HepG2 (cell line): ENCODE data around the gene MEIS3. TPM values are rescaled to one million over a fixed set of nuclear protein-coding genes. Genes with fewer than 3 reads are reported as not detected.
A peak's percentile ranks its signal among the peaks of the same experiment; 100 is the strongest.

Experiments
- ARNT2 ChIP-seq: sonication (generic); formaldehyde crosslinking; IDR thresholded peaks from 2 replicates; pipeline ENCODE4 v1.8.0; 2022; ENCODE audit warnings: mild to moderate bottlenecking, low read depth, missing genetic modification reagents, moderate library complexity
- CBFB ChIP-seq: sonication (generic); formaldehyde crosslinking; IDR thresholded peaks from 2 replicates; pipeline ENCODE4 v1.4.0; 2020; ENCODE audit warnings: missing genetic modification reagents
- CC2D1A ChIP-seq: sonication (generic); formaldehyde crosslinking; IDR thresholded peaks from 2 replicates; pipeline ENCODE4 v1.8.1; 2023; ENCODE audit warnings: mild to moderate bottlenecking, missing genetic modification reagents
- HMG20A ChIP-seq: IDR thresholded peaks from 2 replicates; pipeline ENCODE4 v1.6.1; 2016; ENCODE audit warnings: borderline replicate concordance
- MIER3 ChIP-seq: IDR thresholded peaks from 2 replicates; pipeline ENCODE4 v1.6.1; 2016; ENCODE audit warnings: missing compliant biosample characterization, borderline replicate concordance
- NRL ChIP-seq: sonication (generic); formaldehyde crosslinking; IDR thresholded peaks from 2 replicates; pipeline ENCODE4 v1.5.0; 2020; ENCODE audit warnings: missing genetic modification reagents, mild to moderate bottlenecking, moderate library complexity, borderline replicate concordance
- RAD21 ChIP-seq: fragments of 450-650 bp; formaldehyde crosslinking; IDR thresholded peaks from 2 replicates; pipeline ENCODE4 v1.5.0; 2020; ENCODE audit warnings: mild to moderate bottlenecking
- REL ChIP-seq: sonication (generic); formaldehyde crosslinking; conservative IDR thresholded peaks from 2 replicates; pipeline ENCODE4 v1.8.0; 2022; ENCODE audit warnings: mild to moderate bottlenecking, missing genetic modification reagents, moderate library complexity
- SAP130 ChIP-seq: IDR thresholded peaks from 2 replicates; pipeline ENCODE4 v1.6.1; 2016; ENCODE audit warnings: low read depth
- SOX13 ChIP-seq, 3 experiments: fragments of 450-650 bp in 1 of 3; sonication (generic) in 1 of 3; formaldehyde crosslinking in 1 of 3; IDR thresholded peaks in 2 of 3; conservative IDR thresholded peaks in 1 of 3; 2 replicates each; pipeline versions ENCODE4 v1.5.0 to v1.6.1; 2016 to 2020; ENCODE audit warnings: antibody characterized with exemption in 1 of 3, mild to moderate bottlenecking in 1 of 3, missing compliant biosample characterization in 1 of 3, missing genetic modification reagents in 1 of 3, moderate library complexity in 1 of 3
- STAG1 ChIP-seq: sonication (generic); formaldehyde crosslinking; IDR thresholded peaks from 2 replicates; pipeline ENCODE4 v1.4.0; 2020; ENCODE audit warnings: missing genetic modification reagents
- TARDBP ChIP-seq: sonication (generic); formaldehyde crosslinking; IDR thresholded peaks from 2 replicates; pipeline ENCODE4 v1.8.0; 2022; ENCODE audit warnings: mild to moderate bottlenecking, missing genetic modification reagents
- THAP11 ChIP-seq: IDR thresholded peaks from 2 replicates; pipeline ENCODE4 v1.6.1; 2016; ENCODE audit warnings: missing biosample characterization, missing genetic modification reagents
- THAP8 ChIP-seq: sonication (generic); formaldehyde crosslinking; IDR thresholded peaks from 2 replicates; pipeline ENCODE4 v1.5.1; 2020; ENCODE audit warnings: missing genetic modification reagents, mild to moderate bottlenecking, borderline replicate concordance
- ZBTB33 ChIP-seq: sonication (generic); formaldehyde crosslinking; IDR thresholded peaks from 2 replicates; pipeline ENCODE4 v1.4.0; 2020; ENCODE audit warnings: missing genetic modification reagents
- ZMYM4 ChIP-seq: sonication (generic); formaldehyde crosslinking; IDR thresholded peaks from 2 replicates; pipeline ENCODE4 v1.8.1; 2023; ENCODE audit warnings: mild to moderate bottlenecking, missing genetic modification reagents
- ZNF430 ChIP-seq: sonication (generic); formaldehyde crosslinking; IDR thresholded peaks from 2 replicates; pipeline ENCODE4 v1.9.0; 2021; ENCODE audit warnings: mild to moderate bottlenecking, missing genetic modification reagents
- ZNF501 ChIP-seq: sonication (generic); formaldehyde crosslinking; IDR thresholded peaks from 2 replicates; pipeline ENCODE4 v1.5.1; 2020; ENCODE audit warnings: mild to moderate bottlenecking, moderate library complexity, missing genetic modification reagents
- ZNF510 ChIP-seq: sonication (generic); formaldehyde crosslinking; IDR thresholded peaks from 2 replicates; pipeline ENCODE4 v1.4.0; 2020; ENCODE audit warnings: low read depth, mild to moderate bottlenecking, missing genetic modification reagents
- ZNF572 ChIP-seq: sonication (generic); formaldehyde crosslinking; IDR thresholded peaks from 2 replicates; pipeline ENCODE4 v1.5.1; 2020; ENCODE audit warnings: mild to moderate bottlenecking, missing genetic modification reagents
- ZNF574 ChIP-seq: sonication (generic); formaldehyde crosslinking; IDR thresholded peaks from 2 replicates; pipeline ENCODE4 v1.4.0; 2020; ENCODE audit warnings: missing genetic modification reagents
- ZNF615 ChIP-seq: sonication (generic); formaldehyde crosslinking; IDR thresholded peaks from 2 replicates; pipeline ENCODE4 v1.5.0; 2020; ENCODE audit warnings: mild to moderate bottlenecking, missing genetic modification reagents, borderline replicate concordance
- ZNF619 ChIP-seq: sonication (generic); formaldehyde crosslinking; IDR thresholded peaks from 2 replicates; pipeline ENCODE4 v1.4.0; 2020; ENCODE audit warnings: mild to moderate bottlenecking, missing genetic modification reagents
- ZNF768 ChIP-seq: sonication (generic); formaldehyde crosslinking; IDR thresholded peaks from 2 replicates; pipeline ENCODE4 v1.4.0; 2020; ENCODE audit warnings: missing genetic modification reagents
- ZNF780A ChIP-seq: sonication (generic); formaldehyde crosslinking; IDR thresholded peaks from 2 replicates; pipeline ENCODE4 v1.8.0; 2022; ENCODE audit warnings: mild to moderate bottlenecking, missing genetic modification reagents, moderate library complexity
- ZNF816 ChIP-seq: sonication (generic); formaldehyde crosslinking; IDR thresholded peaks from 2 replicates; pipeline ENCODE4 v1.8.0; 2022; ENCODE audit warnings: missing genetic modification reagents, mild to moderate bottlenecking, borderline replicate concordance
- ZSCAN25 ChIP-seq: sonication (generic); formaldehyde crosslinking; IDR thresholded peaks from 2 replicates; pipeline ENCODE4 v1.8.0; 2022; ENCODE audit warnings: mild to moderate bottlenecking, missing genetic modification reagents
- polyA plus RNA-seq, 8 experiments: library from polyadenylated mRNA; depleted of rRNA in 3 of 8; stranded (reverse) in 7 of 8; unstranded in 1 of 8; fragments of >200 nt; fragmentation: Illumina TruSeq in 4 of 8; extraction: Trizol in 4 of 8; gene quantifications; 2 replicates each; pipeline versions ENCODE4 v1.2.1 to v1.2.3, GENCODE V29; 2011 to 2016; ENCODE audit warnings: low read depth in 4 of 8, missing spikeins in 1 of 8, mixed read lengths in 1 of 8; ENCODE audit not compliant: insufficient read depth in 1 of 8
- total RNA-seq, 5 experiments: library from RNA; depleted of rRNA; stranded (reverse); fragments of >200 nt; fragmentation: Illumina TruSeq; extraction: Trizol; gene quantifications; 2 replicates each; pipeline ENCODE4 v1.2.3, GENCODE V29; 2016; ENCODE audit warnings: low read depth in 1 of 5

MEIS3 gene
- total and polyA plus RNA-seq, 2 of the 13 experiments (the other 11 are each of a cell fraction or from before 2014, with no cell fraction given) = 0.09 to 0.70 TPM

GRCh38 chr19:47353307-47353712, 66.0 kb downstream of the MEIS3 start (continued):
- TF ChIP-seq TARDBP (CRISPR knock-in tag) (0 out of 2 replicates have a peak, but pooled peaks have one; percentile 50), RAD21 (CRISPR knock-in tag) (peak; percentile 46), ARNT2 (no peak), ZNF510 (CRISPR knock-in tag) (no peak), SAP130 (peak; percentile 80), ZNF780A (CRISPR knock-in tag) (0 out of 2 replicates have a peak, but pooled peaks have one; percentile 65), ZNF572 (0 out of 2 replicates have a peak, but pooled peaks have one; percentile 64), ZNF816 (CRISPR knock-in tag) (peak; percentile 44; the same call in 1 of the 2 replicates), ZNF619 (CRISPR knock-in tag) (0 out of 2 replicates have a peak, but pooled peaks have one; percentile 37), CBFB (CRISPR knock-in tag) (peak; percentile 64; the same call in 1 of the 2 replicates), ZNF430 (CRISPR knock-in tag) (peak; percentile 61; the same call in 1 of the 2 replicates), ZNF501 (CRISPR knock-in tag) (peak; percentile 80), ZSCAN25 (no peak), CC2D1A (CRISPR knock-in tag) (no peak), SOX13 (IDR thresholded peaks at IDR 0.05) (no peak), SOX13 (CRISPR knock-in tag; conservative IDR thresholded peaks at IDR 0.05 in 1 of 2, IDR thresholded peaks at IDR 0.05 in 1 of 2) (peak in 1 of 2 experiments; percentile 23; a peak in 1 of 4 replicates), MIER3 (CRISPR knock-in tag) (peak; percentile 66; the same call in 1 of the 2 replicates), ZNF768 (peak; percentile 98), HMG20A (CRISPR knock-in tag) (peak; percentile 22; the same call in 1 of the 2 replicates), ZMYM4 (peak; percentile 57; the same call in 1 of the 2 replicates), ZNF574 (CRISPR knock-in tag) (peak; percentile 74), REL (CRISPR knock-in tag) (0 out of 2 replicates have a peak, but pooled peaks have one; percentile 58), ZNF615 (no peak), NRL (CRISPR knock-in tag) (peak; percentile 88), THAP8 (no peak), ZBTB33 (peak; percentile 95), STAG1 (peak; percentile 46; the same call in 1 of the 2 replicates), THAP11 (CRISPR knock-in tag) (peak; percentile 63; the same call in 1 of the 2 replicates)
